GM18502 (cell line): ENCODE data around the gene RGS3.
"Not testable (repeated sequence)": the region's sequence is repeated elsewhere in the genome, so short reads cannot be mapped to it uniquely, and the experiment has no call there.

Experiments used
- ATAC-seq: cut with Tn5 transposase; IDR thresholded peaks from one replicate; pipeline ENCODE4 v1.9.1; 2021; ENCODE audit warnings: mild to moderate bottlenecking; ENCODE audit not compliant: unreplicated experiment, poor library complexity

Gene RGS3

GRCh38 chr9:113624721-113625120 lies 161.2 kb downstream of the RGS3 start:
- ATAC-seq, result no peak

GRCh38 chr9:113625486-113625885 lies 162.0 kb downstream of the RGS3 start:
- no peak for ATAC-seq

- no peak for ATAC-seq
These were observed 163.4 kb downstream of the RGS3 start for GRCh38 chr9:113626735-113627495.

- ATAC-seq, result no peak
These were observed 165.1 kb downstream of the RGS3 start for GRCh38 chr9:113628621-113629020.

GRCh38 chr9:113630386-113631136 lies 167.0 kb downstream of the RGS3 start:
- ATAC-seq, result no peak

- no peak for ATAC-seq
These were observed 167.7 kb downstream of the RGS3 start for GRCh38 chr9:113631137-113631765.

- no peak for ATAC-seq
These were observed 168.5 kb downstream of the RGS3 start for GRCh38 chr9:113631871-113632665.

GRCh38 chr9:113632776-113633590 lies 169.5 kb downstream of the RGS3 start:
- no peak for ATAC-seq

- ATAC-seq, result no peak
These were observed 170.5 kb downstream of the RGS3 start for GRCh38 chr9:113633782-113634595.

GRCh38 chr9:113634596-113635515 lies 171.3 kb downstream of the RGS3 start:
- no peak for ATAC-seq

- ATAC-seq, result no peak
These were observed 172.1 kb downstream of the RGS3 start for GRCh38 chr9:113635586-113635985.

- no peak for ATAC-seq
These were observed 172.6 kb downstream of the RGS3 start for GRCh38 chr9:113636165-113636564.

- ATAC-seq, result no peak
These were observed 173.2 kb downstream of the RGS3 start for GRCh38 chr9:113636693-113637092.

GRCh38 chr9:113638490-113638889 lies 175.0 kb downstream of the RGS3 start:
- no peak for ATAC-seq

GRCh38 chr9:113638897-113639296 lies 175.4 kb downstream of the RGS3 start:
- ATAC-seq, result no peak

GRCh38 chr9:113639411-113639970 lies 176.0 kb downstream of the RGS3 start:
- not testable (repeated sequence) for ATAC-seq

- ATAC-seq, result no peak
These were observed 176.9 kb downstream of the RGS3 start for GRCh38 chr9:113640418-113640817.
